AG04449 (cell line): ENCODE results near the gene SORL1.

Source experiments
- CTCF ChIA-PET: fragments of 350-600 bp; formaldehyde crosslinking; extraction: SDS; loops from one replicate; lab custom pipeline; 2021; ENCODE audit warnings: antibody characterized with exemption; lab: Yijun Ruan, JAX
- POLR2A ChIA-PET: fragments of 400-600, 350-600 bp; formaldehyde crosslinking; extraction: SDS; loops from one replicate; lab custom pipeline; 2020; ENCODE audit warnings: antibody characterized with exemption, inconsistent platforms; lab: Yijun Ruan, JAX
- DNase-seq: peaks from one replicate; pipeline ENCODE4 v3.0.0-alpha.2; 2010; ENCODE audit warnings: low read depth, low spot score
- H3K4me3 ChIP-seq: 2 replicates; pipeline ENCODE4 v1.5.1; 2011; ENCODE audit warnings: low read depth, mild to moderate bottlenecking, control low read depth, low read length
- CTCF ChIP-seq: IDR thresholded peaks from one replicate; pipeline ENCODE4 v1.5.1; 2011; ENCODE audit warnings: mild to moderate bottlenecking, moderate library complexity, low read length, control low read depth, inconsistent platforms; ENCODE audit not compliant: insufficient read depth; ENCODE audit errors: missing control alignments

The SORL1 gene

DNA sequence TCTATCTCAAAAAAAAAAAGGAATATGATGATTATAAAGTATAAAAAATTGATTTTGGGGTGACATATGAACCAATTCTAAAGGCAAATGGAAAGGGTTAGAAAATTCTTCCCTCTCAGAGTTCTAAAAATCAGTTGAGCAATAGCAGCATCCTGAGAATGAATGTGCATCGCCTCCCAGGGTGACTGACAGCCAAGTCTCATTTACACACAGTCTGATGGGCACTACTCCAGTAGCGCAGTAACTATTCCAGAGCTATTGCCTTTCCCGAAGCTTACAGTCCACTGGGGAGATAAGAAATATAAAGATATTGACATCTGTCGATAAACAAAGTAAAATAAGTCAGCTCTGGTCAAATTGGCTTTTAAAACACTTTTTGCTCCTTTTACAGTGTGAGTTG is 32.3 kb upstream of the SORL1 start:
- TF ChIP-seq CTCF, result no peak
- POLR2A ChIA-PET, result no interaction called here
- no peak for DNase-seq
- CTCF ChIA-PET, result no interaction called here
- H3K4me3 ChIP-seq, result no peak overlapping the region

GRCh38 chr11:121420398-121420797 is 31.7 kb upstream of the SORL1 start:
- POLR2A ChIA-PET, result no interaction called here
- CTCF ChIA-PET, result no interaction called here
- H3K4me3 ChIP-seq, result no peak overlapping the region

GRCh38 chr11:121421149-121421901 is 30.8 kb upstream of the SORL1 start:
- no peak overlapping the region for H3K4me3 ChIP-seq
- TF ChIP-seq CTCF, result no peak
- ChIA-PET POLR2A (no interaction called here), CTCF (interaction anchor here (0.8 kb wide), 1 partner anchor 10 kb away, joined by 4 read pairs; no protein-coding TSS in a partner anchor)
- no peak for DNase-seq

More at GRCh38 chr11:121420398-121420797, 31.7 kb upstream of the SORL1 start:
- no peak for TF ChIP-seq CTCF
- no peak for DNase-seq

DNA sequence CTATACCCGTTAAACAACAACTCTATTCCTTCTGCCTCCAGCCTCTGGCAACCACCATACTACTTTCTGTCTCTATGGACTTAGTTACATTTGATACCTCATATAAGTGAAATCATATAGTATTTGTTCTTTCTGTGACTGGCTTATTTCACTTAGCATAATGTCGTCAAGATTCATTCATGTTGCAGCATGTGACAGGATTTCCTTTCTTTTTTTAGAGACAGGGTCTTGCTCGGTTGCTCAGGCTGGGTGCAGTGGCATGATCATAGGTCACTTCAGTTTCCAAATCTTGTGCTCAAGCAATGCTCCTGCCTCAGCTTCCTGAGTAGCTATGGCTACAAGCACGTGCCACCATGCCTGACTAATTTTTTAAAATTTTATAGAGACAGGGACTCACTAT is 29.4 kb upstream of the SORL1 start:
- TF ChIP-seq CTCF, result no peak
- no peak overlapping the region for H3K4me3 ChIP-seq
- ChIA-PET POLR2A (no interaction called here), CTCF (no interaction called here)
- no peak for DNase-seq

DNA sequence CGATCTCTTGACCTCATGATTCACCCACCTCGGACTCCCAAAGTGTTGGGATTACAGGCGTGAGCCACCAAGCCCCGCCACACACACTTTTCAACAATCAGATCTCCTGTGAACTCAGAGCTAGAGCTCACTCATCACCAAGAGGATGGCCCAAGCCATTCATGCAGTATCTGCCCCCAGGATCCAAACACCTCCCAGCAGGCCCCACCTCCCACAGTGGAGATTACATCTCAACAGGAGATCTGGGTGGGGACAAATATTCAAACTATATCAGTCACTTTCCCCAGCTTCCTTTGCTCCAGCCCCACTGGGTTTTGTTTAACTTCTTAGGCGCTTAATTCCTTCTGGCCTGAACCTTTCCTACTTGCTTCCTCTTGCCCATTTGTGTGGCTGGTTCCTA is 26.3 kb upstream of the SORL1 start:
- DNase-seq, result no peak

More for the DNA sequence above, 26.3 kb upstream of the SORL1 start:
- ChIA-PET CTCF (no interaction called here), POLR2A (no interaction called here)
- no peak overlapping the region for H3K4me3 ChIP-seq
- no peak for TF ChIP-seq CTCF
